Glomerular endothelial cell (primary cell): ENCODE measurements around the gene AAMDC. TPM values are rescaled to one million over a fixed set of nuclear protein-coding genes. Genes with fewer than 3 reads are reported as not detected.
"Not testable (repeated sequence)": the region's sequence is repeated elsewhere in the genome, so short reads cannot be mapped to it uniquely, and the experiment has no call there.

Source experiments
- DNase-seq: peaks from one replicate; pipeline ENCODE4 v3.0.0-alpha.2; 2011; ENCODE audit warnings: low read depth, low spot score; ENCODE audit errors: extremely low read depth
- total RNA-seq: library from RNA; depleted of rRNA; stranded (reverse); fragments of >200 nt; gene quantifications from 2 replicates; pipeline ENCODE4 v1.2.3, GENCODE V29; 2015

Gene AAMDC
- total RNA-seq, 1 donor from 2014 or later = 36.1 TPM

DNA sequence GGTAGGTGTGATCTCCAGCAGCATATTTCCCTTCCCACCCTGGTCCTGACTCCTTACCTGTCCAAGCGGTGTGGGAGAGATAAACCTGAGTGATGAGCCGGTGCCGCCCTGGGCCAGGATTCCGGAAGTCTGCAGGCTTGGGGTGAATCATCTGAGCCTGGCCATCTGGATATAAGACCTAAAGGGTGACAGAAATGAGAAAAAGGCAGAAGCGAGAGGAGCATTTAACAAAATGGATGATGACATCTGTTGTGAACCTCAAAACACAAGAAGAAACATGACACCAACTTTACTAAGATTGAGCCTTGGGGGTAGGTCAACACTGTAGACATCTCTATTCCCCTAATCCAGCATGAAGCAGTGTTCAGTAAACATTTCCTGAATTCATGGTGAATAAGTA, 62.8 kb downstream of the AAMDC start:
- no peak for DNase-seq

DNA sequence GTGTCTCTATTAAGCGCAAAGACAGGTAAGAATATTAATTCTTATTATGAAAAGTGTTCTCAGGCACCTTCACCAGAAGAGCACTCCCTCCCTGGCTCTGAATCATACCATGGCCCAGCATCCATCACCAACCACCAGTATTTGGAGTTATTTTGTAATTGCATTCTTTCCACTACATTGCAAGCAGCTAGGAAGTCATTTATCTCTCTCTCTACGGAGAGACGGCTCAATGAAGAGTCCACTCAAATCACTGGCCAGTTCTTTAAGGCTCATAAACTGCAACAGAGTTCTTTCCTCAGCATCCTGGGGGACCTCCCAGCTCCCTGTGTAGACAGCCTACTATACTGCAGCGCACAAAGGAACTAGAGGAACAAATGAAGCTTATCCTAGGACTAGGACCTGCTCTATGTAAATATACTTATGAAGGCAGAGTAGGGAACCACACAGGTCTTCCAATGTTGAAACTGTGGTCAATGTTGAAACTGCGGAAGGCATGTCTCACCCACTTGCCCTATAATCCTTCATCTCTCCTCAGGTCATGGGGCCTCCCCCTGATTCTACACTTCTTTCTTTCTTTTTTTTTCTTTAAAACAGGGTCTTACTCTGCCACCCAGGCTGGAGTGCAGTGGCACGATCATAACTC, 63.4 kb downstream of the AAMDC start:
- no peak for DNase-seq

DNA sequence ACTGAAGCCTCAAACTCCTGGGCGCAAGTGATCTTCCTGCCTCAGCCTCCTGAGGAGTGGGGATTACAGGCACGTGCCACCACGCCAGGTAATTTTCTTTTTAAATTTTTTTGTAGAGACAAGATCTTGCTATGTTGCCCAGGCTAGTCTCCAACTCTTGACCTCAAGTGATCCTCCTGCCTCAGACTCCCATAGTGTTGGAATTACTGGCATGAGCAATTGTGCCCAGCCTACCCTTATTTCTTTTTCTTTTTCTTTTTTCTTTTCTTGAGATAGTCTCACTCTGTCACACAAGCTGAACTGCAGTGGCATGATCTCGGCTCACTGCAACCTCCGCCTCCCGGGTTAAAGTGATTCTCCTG, 63.9 kb downstream of the AAMDC start:
- DNase-seq = no peak

DNA sequence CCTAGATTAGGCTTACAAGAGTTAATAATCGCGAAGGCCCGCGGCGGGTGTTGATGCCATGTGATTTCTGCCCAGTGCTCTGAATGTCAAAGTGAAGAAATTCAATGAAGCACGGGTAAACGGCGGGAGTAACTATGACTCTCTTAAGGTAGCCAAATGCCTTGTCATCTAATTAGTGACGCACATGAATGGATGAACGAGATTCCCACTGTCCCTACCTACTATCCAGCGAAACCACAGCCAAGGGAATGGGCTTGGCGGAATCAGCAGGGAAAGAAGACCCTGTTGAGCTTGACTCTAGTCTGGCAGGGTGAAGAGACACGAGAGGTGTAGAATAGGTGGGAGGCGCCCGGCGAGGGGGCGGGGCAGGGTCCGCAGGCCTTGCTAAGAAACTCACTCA, 65.5 kb downstream of the AAMDC start:
- DNase-seq = no peak

DNA sequence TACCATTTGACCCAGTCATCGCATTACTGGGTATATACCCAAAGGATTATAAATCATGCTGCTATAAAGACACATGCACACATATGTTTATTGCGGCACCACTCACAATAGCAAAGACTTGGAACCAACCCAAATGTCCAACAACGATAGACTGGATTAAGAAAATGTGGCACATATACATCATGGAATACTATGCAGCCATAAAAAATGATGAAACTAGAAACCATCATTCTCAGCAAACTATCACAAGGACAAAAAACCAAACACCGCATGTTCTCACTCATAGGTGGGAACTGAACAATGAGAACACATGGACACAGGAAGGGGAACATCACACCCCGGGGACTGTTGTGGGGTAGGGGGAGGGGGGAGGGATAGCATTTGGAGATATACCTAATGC, 68.1 kb downstream of the AAMDC start:
- DNase-seq = not testable (repeated sequence)

DNA sequence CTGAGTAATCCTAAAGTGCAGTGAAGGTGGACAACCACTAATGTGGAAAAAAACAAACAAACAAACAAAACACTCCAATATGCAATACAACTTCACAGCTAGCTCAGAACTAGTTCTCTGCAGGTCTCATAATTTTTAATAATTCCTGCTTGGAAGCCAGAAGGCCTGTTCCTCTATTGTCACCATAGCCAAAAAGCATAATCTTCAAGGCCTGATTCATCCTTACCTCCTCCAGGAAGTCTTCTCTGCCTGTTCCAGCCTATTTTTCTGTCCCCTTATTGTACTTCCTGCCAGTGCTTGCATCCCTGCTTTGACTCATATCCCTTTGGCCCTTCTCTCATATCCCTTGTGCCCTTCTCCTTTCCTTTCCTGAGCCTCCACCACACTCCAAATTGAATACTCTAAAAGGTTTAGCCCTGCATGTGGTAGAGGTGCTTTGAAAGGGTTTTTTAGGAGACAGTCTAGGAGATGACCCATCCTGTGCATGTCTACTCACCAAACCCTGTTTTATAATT, 69.2 kb downstream of the AAMDC start:
- not testable (repeated sequence) for DNase-seq

DNA sequence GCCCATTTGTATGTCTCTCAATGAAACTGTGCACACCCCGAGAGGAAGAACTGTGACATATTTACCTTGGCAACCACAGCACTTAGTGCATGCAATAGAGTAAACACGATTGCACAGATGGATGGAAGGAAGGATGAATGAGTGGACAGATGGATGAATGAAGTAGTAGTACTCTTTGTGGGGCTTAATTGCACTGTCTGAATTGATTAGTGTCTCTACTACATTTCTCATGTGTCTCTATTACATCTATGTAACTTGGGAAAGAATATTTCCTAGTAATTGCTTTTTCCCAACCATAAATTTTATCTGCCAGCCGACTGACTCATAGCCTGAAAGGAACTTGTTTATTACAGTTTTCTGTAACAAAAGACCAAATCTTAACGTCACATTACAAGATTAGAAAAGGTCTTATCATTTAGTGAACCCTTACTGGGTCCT, 69.7 kb downstream of the AAMDC start:
- not testable (repeated sequence) for DNase-seq

DNA sequence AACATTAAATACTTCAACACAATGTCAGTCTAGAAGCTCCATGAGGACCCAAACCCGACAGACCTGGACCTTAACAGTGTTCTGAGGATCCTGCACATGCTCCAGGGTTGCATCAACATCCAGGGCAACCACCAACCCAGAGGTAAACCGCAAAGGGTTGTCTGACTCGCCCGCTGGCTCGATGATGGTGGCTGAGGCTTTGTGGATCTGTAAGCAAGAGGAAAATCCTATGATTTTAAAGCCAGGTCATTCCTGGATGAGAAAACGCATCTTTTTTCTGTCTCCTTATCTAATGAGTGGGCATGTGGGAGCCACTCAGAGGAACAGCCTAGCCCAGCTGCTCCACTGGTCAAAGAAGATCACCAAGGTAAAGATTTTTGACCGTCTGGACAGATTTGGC, 70.3 kb downstream of the AAMDC start:
- not testable (repeated sequence) for DNase-seq

DNA sequence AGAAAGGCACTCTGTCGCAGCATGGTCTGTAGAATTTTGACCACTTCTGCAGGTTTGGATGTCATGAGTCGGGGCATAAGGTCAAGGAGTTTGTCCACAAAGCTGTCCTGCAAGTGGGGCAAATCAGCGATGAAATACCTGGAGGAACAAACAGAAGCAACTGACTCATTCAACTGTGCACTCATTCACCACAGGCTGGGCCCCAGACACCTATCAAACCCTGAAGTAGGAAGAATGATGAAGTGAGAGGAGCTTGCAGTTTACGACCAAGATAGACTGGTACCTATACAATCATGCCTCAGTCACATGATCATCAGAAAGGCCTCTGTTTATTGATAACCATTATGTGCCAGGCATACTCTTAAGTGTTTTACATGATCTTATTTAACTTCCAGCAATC, 70.8 kb downstream of the AAMDC start:
- not testable (repeated sequence) for DNase-seq

DNA sequence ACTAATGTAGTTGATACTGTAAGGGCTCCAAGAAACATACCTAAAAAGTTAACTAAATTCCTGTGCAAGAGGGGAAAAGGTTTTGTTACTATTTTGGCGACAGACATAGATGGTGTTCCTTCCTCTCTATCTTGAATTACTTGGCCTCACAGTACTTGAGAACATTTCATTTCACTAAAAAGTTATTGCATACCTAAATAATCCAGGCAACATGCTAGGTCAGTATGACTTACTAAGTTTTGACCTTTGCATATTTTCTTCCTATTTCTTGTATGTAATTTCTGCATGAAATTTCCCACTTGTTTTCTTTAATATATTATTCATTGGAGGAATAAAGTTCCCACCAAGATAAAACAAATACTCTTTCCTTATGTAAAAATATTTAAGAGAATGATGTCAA, 74.0 kb downstream of the AAMDC start:
- not testable (repeated sequence) for DNase-seq

DNA sequence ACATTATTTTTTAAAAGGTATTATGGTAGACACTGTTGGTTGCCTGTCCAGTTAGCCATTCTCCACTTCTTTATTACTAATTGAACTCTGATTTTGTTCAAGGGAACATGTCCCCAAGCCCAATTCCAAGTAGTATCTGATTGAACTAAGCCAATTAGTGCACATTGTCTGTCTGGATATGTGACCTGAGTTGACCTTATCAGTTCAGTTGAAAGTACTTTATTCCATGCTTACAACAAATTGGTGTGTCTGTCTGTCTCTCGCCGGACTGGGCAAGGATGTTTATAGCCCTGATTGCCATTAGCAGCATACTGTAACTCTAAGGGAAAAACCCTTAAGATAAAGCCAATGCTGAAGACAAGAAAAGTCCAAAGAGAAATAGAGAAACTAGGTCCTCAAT, 87.9 kb downstream of the AAMDC start:
- DNase-seq = no peak

DNA sequence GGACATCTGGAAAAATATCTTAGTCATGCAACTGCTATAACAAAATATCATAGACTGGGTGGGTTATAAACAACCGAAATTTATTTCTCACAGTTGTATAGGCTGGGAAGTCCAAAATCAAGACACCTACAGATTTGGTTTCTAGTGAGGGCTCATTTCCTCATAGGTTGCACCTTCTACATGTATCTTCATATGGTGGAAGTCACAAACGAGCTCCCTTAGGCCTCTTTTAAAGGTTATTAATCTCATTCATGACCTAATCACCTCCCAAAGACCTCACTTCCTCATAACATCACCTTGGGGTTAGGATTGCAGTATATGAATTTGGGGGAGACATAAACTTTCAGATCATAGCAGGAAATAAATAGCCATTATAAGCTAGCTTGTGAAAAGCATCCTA, 88.3 kb downstream of the AAMDC start:
- no peak for DNase-seq

DNA sequence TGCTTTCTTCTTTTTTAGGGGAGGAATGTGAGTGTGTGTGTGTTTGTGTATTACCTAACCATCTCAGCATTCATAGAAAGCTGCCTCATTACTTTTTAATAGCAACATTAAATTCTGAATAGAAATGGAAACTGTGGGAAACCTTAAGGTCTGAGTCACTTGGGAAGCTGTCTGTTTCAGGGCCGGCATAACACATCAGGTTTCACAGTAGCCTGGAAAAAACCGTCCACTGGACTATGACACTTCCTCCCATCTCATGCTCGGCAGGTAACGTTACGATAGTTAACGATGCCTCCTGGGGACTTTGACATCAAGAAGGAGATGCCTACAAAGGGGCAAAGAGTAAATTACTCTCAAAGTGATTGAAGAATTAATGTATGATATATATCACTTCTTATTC, 89.9 kb downstream of the AAMDC start:
- not testable (repeated sequence) for DNase-seq

DNA sequence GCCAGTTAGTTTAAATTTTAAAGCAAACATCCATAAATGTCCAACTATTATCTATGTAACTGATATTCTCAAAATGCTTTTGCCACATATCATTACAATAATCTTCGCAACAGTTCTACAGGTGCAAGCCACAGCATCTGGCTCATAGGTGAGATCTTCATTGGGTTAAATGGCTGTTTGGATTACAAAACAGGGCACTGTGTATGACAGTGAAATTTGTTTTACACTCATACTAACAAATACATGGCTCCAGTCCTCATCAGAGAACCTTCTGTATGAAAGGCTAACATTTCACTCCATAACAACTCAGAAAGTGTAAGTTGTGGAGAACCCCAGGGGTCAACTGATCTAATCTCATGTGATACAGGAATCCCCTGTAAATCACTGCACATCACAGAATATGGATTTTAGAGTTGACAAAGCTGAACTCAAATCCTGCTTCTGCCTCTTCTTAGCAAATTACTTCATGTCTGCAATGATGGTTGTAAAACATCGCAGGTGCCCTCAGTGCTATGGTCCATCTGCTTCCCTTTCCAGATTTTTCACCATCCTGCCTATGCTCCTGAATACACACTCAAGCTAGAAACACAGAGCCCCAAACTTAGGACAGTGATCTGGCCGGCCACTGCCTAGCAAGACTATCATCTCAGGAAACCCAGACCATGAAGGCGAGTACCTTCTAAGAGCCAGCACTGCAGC, 92.8 kb downstream of the AAMDC start:
- not testable (repeated sequence) for DNase-seq

DNA sequence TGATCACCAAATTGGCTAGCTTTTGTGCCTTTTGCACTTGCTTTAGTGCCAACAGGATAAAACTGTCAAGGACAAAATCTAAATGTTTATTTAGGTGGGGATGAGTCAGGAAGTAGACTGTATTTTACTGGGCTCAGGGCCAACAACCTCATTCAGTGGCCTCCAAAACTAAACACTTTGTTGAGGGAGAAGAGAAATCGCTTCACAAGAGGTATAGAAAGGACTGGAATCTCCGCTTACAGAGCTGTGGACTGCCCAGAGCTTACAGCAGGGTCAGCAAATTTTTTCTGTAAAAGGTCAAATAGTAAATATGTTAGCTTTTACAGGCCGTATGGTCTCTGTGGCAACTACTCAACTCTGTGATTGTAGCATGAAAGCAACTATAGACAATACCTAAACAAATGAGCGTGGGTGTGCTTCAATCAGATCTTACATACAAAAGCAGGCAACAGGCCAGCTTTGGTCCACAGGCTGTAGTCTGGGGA, 93.4 kb downstream of the AAMDC start:
- DNase-seq = peak; percentile 23

DNA sequence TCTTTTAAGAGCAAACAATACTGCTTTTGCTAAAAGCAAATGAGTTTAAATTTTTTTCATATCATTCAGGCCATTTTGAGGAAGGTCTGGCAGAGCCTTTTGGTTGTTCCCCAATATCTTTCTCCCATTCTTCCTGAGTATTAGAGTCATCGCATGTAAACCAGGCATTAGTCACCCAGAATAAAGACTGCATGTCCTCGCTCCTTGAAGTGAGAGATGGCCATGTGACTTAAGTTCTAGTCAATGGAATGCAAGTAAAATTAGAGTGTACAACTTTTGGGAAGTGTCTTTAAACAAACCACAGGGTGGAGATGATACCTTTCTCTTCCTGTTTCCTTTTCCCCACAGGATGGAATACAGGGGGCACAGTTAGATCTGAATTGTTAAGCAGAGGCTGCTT, 96.8 kb downstream of the AAMDC start:
- not testable (repeated sequence) for DNase-seq

Other genes with a start within 250 kb of the AAMDC start
- gene AQP11, start 231.2 kb upstream of the AAMDC start, total RNA-seq = 0.18 TPM in 1 of 2 replicates, not detected in the other
- 82.1 and 114 TPM in 2 replicates for gene CLNS1A, start 183.3 kb upstream of the AAMDC start, total RNA-seq
- gene RSF1, start 422 bp upstream of the AAMDC start, total RNA-seq = 30.2 and 50.9 TPM in 2 replicates
- 22.3 and 23.7 TPM in 2 replicates for gene INTS4, start 173.5 kb downstream of the AAMDC start, total RNA-seq
- 0.58 and 2.0 TPM in 2 replicates for gene KCTD14, start 202.1 kb downstream of the AAMDC start, total RNA-seq
- gene THRSP, start 242.7 kb downstream of the AAMDC start, total RNA-seq = not detected in 2 replicates